HEK293 (cell line): ENCODE measurements around the gene SCTR.

Experiments
- CTCF ChIA-PET: fragments of 350-600 bp; formaldehyde crosslinking; extraction: SDS; loops from one replicate; lab custom pipeline; 2021; ENCODE audit warnings: antibody characterized with exemption; lab: Yijun Ruan, JAX
- POLR2A ChIA-PET: fragments of 300-600 bp; formaldehyde crosslinking; extraction: SDS; loops from one replicate; lab custom pipeline; 2020; ENCODE audit warnings: antibody characterized with exemption, inconsistent platforms; lab: Yijun Ruan, JAX
- H3K27ac ChIP-seq: fragments of 200-500 bp; sonication (Bioruptor generic); 2 replicates; pipeline ENCODE4 v1.5.1; 2014; ENCODE audit warnings: low read depth, low read length, control low read depth, inconsistent platforms; ENCODE audit errors: extremely low read depth
- H3K36me3 ChIP-seq, 2 experiments: fragments of 200-500 bp in 1 of 2; sonication (Bioruptor generic) in 1 of 2; 1 replicate in 1 of 2; 2 replicates in 1 of 2; pipeline ENCODE4 v1.5.1; 2014 to 2017; ENCODE audit warnings: inconsistent platforms in 2 of 2, low read length in 2 of 2; ENCODE audit not compliant: control insufficient read depth in 2 of 2, insufficient read depth in 1 of 2
- H3K4me1 ChIP-seq: fragments of 200-500 bp; sonication (Bioruptor generic); 2 replicates; pipeline ENCODE4 v1.5.1; 2014; ENCODE audit warnings: mild to moderate bottlenecking, low read length, inconsistent platforms; ENCODE audit not compliant: control insufficient read depth, insufficient read depth
- H3K4me3 ChIP-seq: 2 replicates; pipeline ENCODE4 v1.5.1; 2011; ENCODE audit warnings: low read depth, mild to moderate bottlenecking, control low read depth, low read length, moderate library complexity
- H3K9me3 ChIP-seq: fragments of 200-500 bp; sonication (Bioruptor generic); 2 replicates; pipeline ENCODE4 v1.5.1; 2014; ENCODE audit warnings: low read depth, low read length, inconsistent platforms; ENCODE audit not compliant: control insufficient read depth, insufficient read depth
- BCL11A ChIP-seq: fragments of 450-650 bp; formaldehyde crosslinking; IDR thresholded peaks from 2 replicates; pipeline ENCODE4 v1.5.1; 2016; ENCODE audit warnings: low read depth, missing biosample characterization, missing genetic modification characterization
- INSM2 ChIP-seq: fragments of 450-650 bp; formaldehyde crosslinking; IDR thresholded peaks from 2 replicates; pipeline ENCODE4 v1.5.1; 2016; ENCODE audit warnings: missing biosample characterization, missing genetic modification characterization
- KLF10 ChIP-seq: fragments of 450-650 bp; IDR thresholded peaks from 2 replicates; pipeline ENCODE4 v1.5.1; 2018; ENCODE audit warnings: missing biosample characterization, mild to moderate bottlenecking, missing genetic modification characterization
- MYNN ChIP-seq: fragments of 450-650 bp; formaldehyde crosslinking; IDR thresholded peaks from 2 replicates; pipeline ENCODE4 v1.5.1; 2016; ENCODE audit warnings: missing biosample characterization, missing genetic modification characterization, borderline replicate concordance
- PBX3 ChIP-seq: sonication (generic); formaldehyde crosslinking; IDR thresholded peaks from 2 replicates; pipeline ENCODE4 v1.8.1; 2022; ENCODE audit warnings: mild to moderate bottlenecking, moderate library complexity, missing genetic modification reagents
- TSHZ1 ChIP-seq: fragments of 450-650 bp; formaldehyde crosslinking; IDR thresholded peaks from 2 replicates; pipeline ENCODE4 v1.5.1; 2016; ENCODE audit warnings: missing biosample characterization, missing genetic modification characterization, borderline replicate concordance
- ZBTB20 ChIP-seq: fragments of 450-650 bp; formaldehyde crosslinking; IDR thresholded peaks from 2 replicates; pipeline ENCODE4 v1.5.1; 2016; ENCODE audit warnings: missing biosample characterization, missing genetic modification characterization
- ZBTB8A ChIP-seq: fragments of 450-650 bp; formaldehyde crosslinking; IDR thresholded peaks from 2 replicates; pipeline ENCODE4 v1.5.1; 2016; ENCODE audit warnings: missing biosample characterization, missing genetic modification characterization
- ZNF133 ChIP-seq: fragments of 450-650 bp; formaldehyde crosslinking; IDR thresholded peaks from 2 replicates; pipeline ENCODE4 v1.5.1; 2016; ENCODE audit warnings: missing biosample characterization, missing genetic modification characterization
- ZNF169 ChIP-seq: fragments of 450-650 bp; formaldehyde crosslinking; IDR thresholded peaks from 2 replicates; pipeline ENCODE4 v1.5.1; 2016; ENCODE audit warnings: missing biosample characterization, missing genetic modification characterization
- ZNF174 ChIP-seq: fragments of 450-650 bp; formaldehyde crosslinking; IDR thresholded peaks from 2 replicates; pipeline ENCODE4 v1.5.0; 2017; ENCODE audit warnings: missing biosample characterization, mild to moderate bottlenecking, missing genetic modification characterization
- ZNF24 ChIP-seq: fragments of 450-650 bp; formaldehyde crosslinking; IDR thresholded peaks from 2 replicates; pipeline ENCODE4 v1.5.1; 2016; ENCODE audit warnings: missing biosample characterization, missing genetic modification characterization
- ZNF366 ChIP-seq: fragments of 450-650 bp; formaldehyde crosslinking; conservative IDR thresholded peaks from 2 replicates; pipeline ENCODE4 v1.5.1; 2016; ENCODE audit warnings: missing biosample characterization, missing genetic modification characterization
- ZNF488 ChIP-seq: fragments of 450-650 bp; formaldehyde crosslinking; IDR thresholded peaks from 2 replicates; pipeline ENCODE4 v1.5.1; 2016; ENCODE audit warnings: missing biosample characterization, missing genetic modification characterization
- ZNF529 ChIP-seq: fragments of 450-650 bp; formaldehyde crosslinking; IDR thresholded peaks from 2 replicates; pipeline ENCODE4 v1.5.1; 2017; ENCODE audit warnings: missing genetic modification characterization, missing biosample characterization; ENCODE audit not compliant: insufficient replicate concordance
- ZNF548 ChIP-seq: fragments of 450-650 bp; formaldehyde crosslinking; IDR thresholded peaks from 2 replicates; pipeline ENCODE4 v1.5.1; 2016; ENCODE audit warnings: missing biosample characterization, missing genetic modification characterization
- ZNF560 ChIP-seq: fragments of 450-650 bp; formaldehyde crosslinking; IDR thresholded peaks from 2 replicates; pipeline ENCODE4 v1.5.1; 2017; ENCODE audit warnings: missing biosample characterization, missing genetic modification characterization, borderline replicate concordance
- ZNF76 ChIP-seq: fragments of 450-650 bp; formaldehyde crosslinking; IDR thresholded peaks from 2 replicates; pipeline ENCODE4; 2016; ENCODE audit warnings: low read depth, missing biosample characterization, missing genetic modification characterization, borderline replicate concordance
- TF ChIP-seq, protein P1 (sequence below): fragments of 450-650 bp; formaldehyde crosslinking; IDR thresholded peaks from 2 replicates; pipeline ENCODE4 v1.5.1; 2016; ENCODE audit warnings: missing biosample characterization, missing genetic modification characterization

SCTR gene

DNA sequence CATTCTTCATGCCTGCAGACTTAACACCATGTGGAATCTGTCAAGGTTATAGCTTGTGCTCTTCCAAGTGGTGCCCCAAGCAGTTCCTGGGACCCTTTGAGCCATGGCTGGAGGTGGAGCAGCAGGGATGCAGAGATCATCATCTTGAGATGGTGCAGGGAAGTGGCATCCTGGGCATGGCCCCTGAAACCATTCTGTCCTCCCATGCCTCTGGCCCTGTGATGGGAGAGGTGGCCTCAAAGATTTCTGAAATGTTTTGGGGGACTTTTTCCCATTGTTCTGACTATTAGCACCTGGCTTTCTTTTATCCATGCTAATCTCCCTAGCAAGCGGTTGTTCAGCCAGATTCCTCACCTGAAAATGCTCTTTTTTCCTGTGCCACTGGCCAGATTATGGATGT, 103.0 kb downstream of the SCTR start (continued):
- no peak for TF ChIP-seq PBX3 (CRISPR knock-in tag)

GRCh38 chr2:119419803-119420508, 104.3 kb downstream of the SCTR start:
- TF ChIP-seq ZNF24 (no peak), ZBTB20 (tag by site-specific recombination) (no peak), KLF10 (tag by site-specific recombination) (no peak), ZNF174 (tag by site-specific recombination) (no peak), ZNF133 (tag by site-specific recombination) (no peak), INSM2 (tag by site-specific recombination) (no peak)
- Histone ChIP-seq H3K36me3 (no peaks in the 10 kb centered on the region), H3K4me1 (no peaks in the 10 kb centered on the region), H3K27ac (no peak overlapping the region), H3K9me3 (no peaks in the 10 kb centered on the region), H3K4me3 (no peak overlapping the region)
- POLR2A ChIA-PET: no interaction called here
- CTCF ChIA-PET: interaction anchor here (0.6 to 1.9 kb wide), 4 partner anchors 11 to 538 kb away, joined by 3 to 8 read pairs (median 3); no protein-coding TSS in a partner anchor

DNA sequence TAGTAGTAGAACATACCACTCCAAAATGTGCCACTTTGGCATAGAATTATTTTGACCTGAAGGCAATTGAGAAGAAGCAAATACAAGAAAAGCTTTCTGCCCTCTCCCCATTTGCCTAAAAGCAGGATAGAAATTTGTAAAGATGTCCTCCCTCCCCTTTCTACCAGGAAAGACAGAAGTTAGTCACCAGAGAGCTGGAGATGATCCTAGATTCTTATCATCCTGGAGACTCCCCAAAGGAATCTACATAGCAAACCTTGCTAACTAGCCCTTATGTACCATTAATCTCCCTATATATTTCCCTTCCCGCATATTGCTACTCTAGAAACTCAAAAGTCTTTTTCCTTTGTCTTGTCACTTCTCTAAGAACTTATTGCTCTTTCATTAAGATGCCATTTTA, 105.2 kb downstream of the SCTR start:
- no peak for TF ChIP-seq ZNF174 (tag by site-specific recombination)
- TF ChIP-seq, protein P1, sequence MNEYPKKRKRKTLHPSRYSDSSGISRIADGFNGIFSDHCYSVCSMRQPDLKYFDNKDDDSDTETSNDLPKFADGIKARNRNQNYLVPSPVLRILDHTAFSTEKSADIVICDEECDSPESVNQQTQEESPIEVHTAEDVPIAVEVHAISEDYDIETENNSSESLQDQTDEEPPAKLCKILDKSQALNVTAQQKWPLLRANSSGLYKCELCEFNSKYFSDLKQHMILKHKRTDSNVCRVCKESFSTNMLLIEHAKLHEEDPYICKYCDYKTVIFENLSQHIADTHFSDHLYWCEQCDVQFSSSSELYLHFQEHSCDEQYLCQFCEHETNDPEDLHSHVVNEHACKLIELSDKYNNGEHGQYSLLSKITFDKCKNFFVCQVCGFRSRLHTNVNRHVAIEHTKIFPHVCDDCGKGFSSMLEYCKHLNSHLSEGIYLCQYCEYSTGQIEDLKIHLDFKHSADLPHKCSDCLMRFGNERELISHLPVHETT (tag by site-specific recombination): no peak
- TF ChIP-seq ZNF488: no peak
- TF ChIP-seq ZNF529: no peak
- no peak for TF ChIP-seq ZNF560
- no peak for TF ChIP-seq ZNF366
- no peak for TF ChIP-seq ZNF76
- TF ChIP-seq, all 188 proteins: peak for 0
- Histone ChIP-seq H3K4me3 (no peak overlapping the region), H3K27ac (no peak overlapping the region), H3K36me3 (no peaks in the 10 kb centered on the region), H3K9me3 (no peaks in the 10 kb centered on the region), H3K4me1 (no peaks in the 10 kb centered on the region)
- ChIA-PET CTCF (interaction anchor here (1.9 kb wide), 1 partner anchor 58 kb away, joined by 8 read pairs; no protein-coding TSS in a partner anchor), POLR2A (no interaction called here)

- CTCF ChIA-PET: no interaction called here
- POLR2A ChIA-PET: no interaction called here
- TF ChIP-seq ZNF548 (tag by site-specific recombination): no peak
- TF ChIP-seq TSHZ1 (tag by site-specific recombination): no peak
- TF ChIP-seq ZNF169 (tag by site-specific recombination): no peak
- no peak for TF ChIP-seq ZBTB8A (tag by site-specific recombination)
- TF ChIP-seq BCL11A: no peak
- TF ChIP-seq MYNN (tag by site-specific recombination): no peak
These were observed 106.4 kb downstream of the SCTR start for GRCh38 chr2:119417908-119418307.

More at GRCh38 chr2:119417908-119418307, 106.4 kb downstream of the SCTR start:
- Histone ChIP-seq H3K27ac (no peak overlapping the region), H3K4me3 (no peak overlapping the region), H3K9me3 (no peaks in the 10 kb centered on the region), H3K4me1 (no peaks in the 10 kb centered on the region), H3K36me3 (no peaks in the 10 kb centered on the region)
